ENCODE data around the gene ENHO. TPM values are rescaled to one million over a fixed set of nuclear protein-coding genes. Genes with fewer than 3 reads are reported as not detected.
"Not testable (repeated sequence)": the region's sequence is repeated elsewhere in the genome, so short reads cannot be mapped to it uniquely, and the experiment has no call there.

The ENHO gene
- total RNA-seq, 4 donors from 2014 or later: 0.65 to 4.0 (median 2.7) TPM

GRCh38 chr9:34490360-34490759 lies 32.4 kb downstream of the ENHO start:
- H3K27me3 ChIP-seq: peaks cover 19% of the 10 kb centered on the region
- H3K4me1 ChIP-seq: no peaks in the 10 kb centered on the region
- WGBS: 83% methylated on average over 1 of the region's 1 CpG
- DNase-seq (ENCODE audit: low spot score in 2 of 2): peak in 1 of 2 donors; percentile 65
- no peaks in the 10 kb centered on the region for H3K9me3 ChIP-seq
- TF ChIP-seq POLR2AphosphoS5 (IDR thresholded peaks at IDR 0.05) (no peak), EP300 (IDR thresholded peaks at IDR 0.05) (no peak), CTCF (IDR thresholded peaks at IDR 0.05) (no peak), POLR2A (IDR thresholded peaks at IDR 0.05) (no peak)
- H3K4me3 ChIP-seq: no peak overlapping the region
- no peak overlapping the region for H3K27ac ChIP-seq
- no peaks in the 10 kb centered on the region for H3K36me3 ChIP-seq

DNA sequence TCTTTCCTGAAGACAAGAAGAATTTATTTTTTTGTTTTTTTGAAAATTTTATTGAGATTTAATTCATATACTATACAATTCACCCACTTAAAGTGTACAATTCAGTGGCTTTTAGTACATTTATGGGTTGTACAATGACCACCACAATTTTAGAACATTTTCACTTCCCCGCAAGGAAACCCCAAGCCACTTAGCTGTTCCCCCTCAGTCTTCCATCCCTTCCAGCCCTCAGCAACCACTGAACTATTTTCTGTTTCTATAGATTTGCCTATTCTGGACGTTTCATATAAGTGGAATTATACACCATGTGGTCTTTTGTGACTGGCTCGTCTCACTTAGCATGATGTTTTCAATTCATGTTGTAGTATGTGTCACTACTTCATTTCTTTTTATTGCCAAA lies 36.2 kb downstream of the ENHO start:
- TF ChIP-seq POLR2A (IDR thresholded peaks at IDR 0.05) (no peak), EP300 (IDR thresholded peaks at IDR 0.05) (no peak), POLR2AphosphoS5 (IDR thresholded peaks at IDR 0.05) (no peak), CTCF (IDR thresholded peaks at IDR 0.05) (no peak)

GRCh38 chr9:34485822-34486221 lies 37.0 kb downstream of the ENHO start:
- Histone ChIP-seq H3K27ac (no peak overlapping the region), H3K4me3 (no peak overlapping the region), H3K4me1 (no peaks in the 10 kb centered on the region), H3K9me3 (no peaks in the 10 kb centered on the region), H3K27me3 (peaks cover 14% of the 10 kb centered on the region), H3K36me3 (no peaks in the 10 kb centered on the region)
- no peak for DNase-seq (ENCODE audit: low spot score in 2 of 2)
- WGBS: 70% methylated on average over 6 of the region's 6 CpGs
- TF ChIP-seq CTCF (IDR thresholded peaks at IDR 0.05) (no peak), POLR2AphosphoS5 (IDR thresholded peaks at IDR 0.05) (no peak), POLR2A (IDR thresholded peaks at IDR 0.05) (no peak), EP300 (IDR thresholded peaks at IDR 0.05) (no peak)

More for the DNA sequence above, 36.2 kb downstream of the ENHO start:
- no peak overlapping the region for H3K27ac ChIP-seq
- H3K27me3 ChIP-seq: peaks cover 14% of the 10 kb centered on the region
- no peaks in the 10 kb centered on the region for H3K9me3 ChIP-seq
- no peak for DNase-seq (ENCODE audit: low spot score in 2 of 2)
- 51% methylated on average over 3 of the region's 3 CpGs for WGBS
- H3K4me1 ChIP-seq: no peaks in the 10 kb centered on the region
- no peaks in the 10 kb centered on the region for H3K36me3 ChIP-seq
- H3K4me3 ChIP-seq: no peak overlapping the region

GRCh38 chr9:34484678-34485077 lies 38.1 kb downstream of the ENHO start:
- Histone ChIP-seq H3K4me1 (no peaks in the 10 kb centered on the region), H3K27me3 (peaks cover 8% of the 10 kb centered on the region), H3K27ac (no peak overlapping the region), H3K36me3 (no peaks in the 10 kb centered on the region), H3K9me3 (no peaks in the 10 kb centered on the region), H3K4me3 (no peak overlapping the region)
- DNase-seq (ENCODE audit: low spot score in 2 of 2): peak in 1 of 2 donors; percentile 3
- TF ChIP-seq CTCF (IDR thresholded peaks at IDR 0.05): no peak

- H3K4me1 ChIP-seq; H3K27me3 ChIP-seq; H3K4me3 ChIP-seq; H3K36me3 ChIP-seq; H3K27ac ChIP-seq; H3K9me3 ChIP-seq; DNase-seq (ENCODE audit: low spot score in 2 of 2): not testable (repeated sequence)
- WGBS: 91% methylated on average over 9 of the region's 27 CpGs
Observed at GRCh38 chr9:34482746-34483145, 40.0 kb downstream of the ENHO start.

- 68% methylated on average over 13 of the region's 13 CpGs for WGBS
Observed at GRCh38 chr9:34481620-34482019, 41.2 kb downstream of the ENHO start.

More at GRCh38 chr9:34481620-34482019, 41.2 kb downstream of the ENHO start:
- not testable (repeated sequence) for H3K27me3 ChIP-seq, H3K4me1 ChIP-seq, H3K27ac ChIP-seq, H3K9me3 ChIP-seq, H3K4me3 ChIP-seq, H3K36me3 ChIP-seq
- peak in 1 of 2 donors; percentile 23 for DNase-seq (ENCODE audit: low spot score in 2 of 2)

Measured in suprapubic skin (tissue), 4 donors.